GM19438 (cell line): ENCODE measurements around the gene GRWD1.

Source experiments
- ATAC-seq: cut with Tn5 transposase; IDR thresholded peaks from one replicate; pipeline ENCODE4 v1.9.1; 2021; ENCODE audit warnings: low read depth; ENCODE audit not compliant: unreplicated experiment

GRWD1 gene

GRCh38 chr19:48455171-48455907 lies 9.6 kb downstream of the GRWD1 start, which contains the start of gene KCNJ14:
Gene KCNJ14, plus strand, starts transcription at chr19:48455574. Its CDS starts 6,151 bp downstream, at chr19:48461725.
- no peak for ATAC-seq

- no peak for ATAC-seq
Observed at GRCh38 chr19:48455908-48456562, 10.3 kb downstream of the GRWD1 start.

- no peak for ATAC-seq
Observed at GRCh38 chr19:48456864-48457263, 11.1 kb downstream of the GRWD1 start.

GRCh38 chr19:48458016-48458415 lies 12.2 kb downstream of the GRWD1 start:
- no peak for ATAC-seq

- no peak for ATAC-seq
Observed at GRCh38 chr19:48461651-48461981, 15.8 kb downstream of the GRWD1 start.

DNA sequence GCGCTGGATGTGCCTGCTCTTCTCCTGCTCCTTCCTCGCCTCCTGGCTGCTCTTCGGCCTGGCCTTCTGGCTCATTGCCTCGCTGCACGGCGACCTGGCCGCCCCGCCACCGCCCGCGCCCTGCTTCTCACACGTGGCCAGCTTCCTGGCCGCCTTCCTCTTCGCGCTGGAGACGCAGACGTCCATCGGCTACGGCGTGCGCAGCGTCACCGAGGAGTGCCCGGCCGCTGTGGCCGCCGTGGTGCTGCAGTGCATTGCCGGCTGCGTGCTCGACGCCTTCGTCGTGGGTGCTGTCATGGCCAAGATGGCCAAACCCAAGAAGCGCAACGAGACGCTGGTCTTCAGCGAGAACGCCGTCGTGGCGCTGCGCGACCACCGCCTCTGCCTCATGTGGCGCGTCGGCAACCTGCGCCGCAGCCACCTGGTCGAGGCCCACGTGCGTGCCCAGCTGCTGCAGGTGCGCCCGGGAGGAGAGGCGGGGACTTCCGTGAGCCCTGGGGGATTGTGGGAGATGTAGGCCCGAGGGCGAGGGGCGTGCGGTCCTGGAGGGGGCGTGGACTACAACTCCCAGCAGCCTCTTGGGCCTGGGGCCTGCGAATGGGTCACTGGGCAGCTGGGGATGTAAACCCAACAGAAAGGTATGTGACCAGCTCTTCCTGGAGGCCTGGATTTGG lies 16.3 kb downstream of the GRWD1 start:
- no peak for ATAC-seq

DNA sequence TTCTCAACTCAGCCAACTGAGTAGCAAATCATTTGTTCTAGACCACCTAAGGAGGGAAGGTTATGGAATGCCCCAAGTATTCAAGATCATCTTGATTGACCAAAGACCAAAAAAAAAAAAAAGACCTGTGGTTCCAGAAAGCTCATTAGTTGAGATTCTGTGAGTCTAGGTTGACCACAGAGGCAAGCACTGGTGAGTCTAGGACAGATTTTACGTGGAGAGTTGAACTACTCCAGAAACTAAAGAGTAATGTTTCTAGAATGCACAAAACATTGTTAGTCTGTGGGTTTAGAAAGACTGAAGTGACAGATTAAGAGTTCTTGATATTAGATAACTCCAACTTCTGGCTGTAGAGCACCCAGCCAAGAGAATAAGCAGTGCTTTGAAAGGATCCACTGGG lies 19.4 kb downstream of the GRWD1 start:
- no peak for ATAC-seq

DNA sequence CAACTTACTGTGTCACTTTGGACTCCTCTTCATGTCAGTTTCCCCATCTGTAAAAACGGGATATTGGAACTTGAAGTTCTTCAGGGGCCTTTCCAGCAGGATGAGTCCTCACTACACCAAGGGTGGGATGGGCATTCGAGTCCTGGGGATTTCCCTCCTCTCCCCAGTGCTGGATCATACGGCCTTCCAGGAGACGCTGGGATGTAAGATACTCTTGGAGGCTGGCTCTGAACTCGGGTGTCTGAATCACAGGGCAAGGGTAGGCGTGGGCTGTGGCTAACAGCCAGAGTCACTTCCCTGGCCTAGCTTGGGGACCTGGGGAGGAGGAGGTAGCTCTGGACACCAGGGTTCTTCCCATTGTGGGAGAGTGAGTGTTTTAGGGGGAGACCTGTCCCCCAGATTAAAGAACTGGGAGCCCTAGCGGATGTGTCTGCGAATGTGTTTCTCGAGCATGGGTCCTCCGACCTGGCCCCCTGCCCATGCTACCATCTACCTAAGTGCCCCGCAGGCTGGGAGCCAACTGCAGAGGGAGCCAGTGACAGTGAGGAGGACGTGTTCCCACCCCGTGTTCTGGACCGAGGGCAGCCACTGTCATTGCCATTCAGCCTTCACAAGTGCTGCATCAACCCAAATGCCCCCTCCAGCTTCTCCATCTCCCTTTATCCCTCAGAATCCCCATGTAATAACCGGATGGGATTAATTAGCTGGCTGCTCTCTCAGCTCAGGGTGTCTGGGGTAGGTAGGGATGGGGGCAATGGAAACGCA lies 21.0 kb downstream of the GRWD1 start:
- ATAC-seq: no peak

DNA sequence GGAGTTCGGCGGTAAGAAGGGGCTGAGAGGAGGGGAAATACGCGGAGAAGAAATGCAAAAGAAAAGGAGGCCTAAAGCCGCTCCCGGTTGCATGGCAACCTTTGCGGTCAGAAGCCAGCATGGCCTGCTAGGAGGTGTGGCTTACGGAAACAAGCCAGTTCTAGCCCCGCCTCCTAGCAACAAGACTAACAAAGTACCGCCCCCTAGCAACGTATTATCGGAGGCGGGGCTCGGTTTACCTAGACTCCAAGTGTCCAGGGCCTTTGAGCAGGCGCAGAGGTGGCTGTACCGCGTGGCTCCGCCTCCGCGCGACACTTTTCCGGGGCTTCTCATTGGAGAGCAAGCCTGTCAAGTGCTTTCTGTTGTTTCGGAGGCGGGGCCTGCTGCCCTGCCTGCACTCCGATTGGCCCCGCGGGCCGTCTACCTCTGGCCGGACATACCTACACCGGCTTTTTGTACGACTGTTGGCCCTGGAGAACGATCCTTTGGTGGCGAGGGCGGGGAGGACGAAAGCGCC lies 23.0 kb downstream of the GRWD1 start:
- ATAC-seq: peak; percentile 91

DNA sequence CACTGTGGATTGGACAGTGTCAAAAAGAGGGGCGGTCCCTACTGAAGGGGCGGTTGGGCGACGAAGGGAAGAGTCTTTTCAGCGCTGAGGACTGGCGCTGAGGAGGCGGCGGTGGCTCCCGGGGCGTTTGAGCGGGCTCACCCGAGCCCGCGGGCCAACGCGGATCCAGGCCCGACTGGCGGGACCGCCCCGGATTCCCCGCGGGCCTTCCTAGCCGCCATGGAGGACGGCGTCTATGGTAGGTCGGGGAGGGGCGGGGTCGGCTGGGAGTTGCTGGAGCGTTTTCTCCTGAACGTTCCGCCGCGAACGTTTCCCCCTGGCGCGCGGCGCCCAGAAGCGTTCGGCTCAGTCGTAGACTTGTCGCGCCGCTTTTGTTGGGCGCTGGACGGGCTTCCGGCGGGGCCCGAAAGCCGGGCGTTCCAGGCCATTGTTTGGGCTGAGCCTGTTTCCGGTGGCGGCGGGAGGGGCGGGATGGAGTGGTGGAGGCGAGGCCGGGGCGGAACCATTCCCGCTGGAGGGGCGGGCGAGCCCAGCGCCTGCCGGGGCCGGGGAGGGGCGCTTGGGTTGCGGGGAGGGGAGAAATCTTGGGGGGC lies 23.6 kb downstream of the GRWD1 start, which contains the start of gene CYTH2:
Gene CYTH2, plus strand, starts transcription at position 81 of the 593 bp plus-strand sequence. Its CDS starts 139 bp downstream, at position 220.
- ATAC-seq: peak; percentile 34

DNA sequence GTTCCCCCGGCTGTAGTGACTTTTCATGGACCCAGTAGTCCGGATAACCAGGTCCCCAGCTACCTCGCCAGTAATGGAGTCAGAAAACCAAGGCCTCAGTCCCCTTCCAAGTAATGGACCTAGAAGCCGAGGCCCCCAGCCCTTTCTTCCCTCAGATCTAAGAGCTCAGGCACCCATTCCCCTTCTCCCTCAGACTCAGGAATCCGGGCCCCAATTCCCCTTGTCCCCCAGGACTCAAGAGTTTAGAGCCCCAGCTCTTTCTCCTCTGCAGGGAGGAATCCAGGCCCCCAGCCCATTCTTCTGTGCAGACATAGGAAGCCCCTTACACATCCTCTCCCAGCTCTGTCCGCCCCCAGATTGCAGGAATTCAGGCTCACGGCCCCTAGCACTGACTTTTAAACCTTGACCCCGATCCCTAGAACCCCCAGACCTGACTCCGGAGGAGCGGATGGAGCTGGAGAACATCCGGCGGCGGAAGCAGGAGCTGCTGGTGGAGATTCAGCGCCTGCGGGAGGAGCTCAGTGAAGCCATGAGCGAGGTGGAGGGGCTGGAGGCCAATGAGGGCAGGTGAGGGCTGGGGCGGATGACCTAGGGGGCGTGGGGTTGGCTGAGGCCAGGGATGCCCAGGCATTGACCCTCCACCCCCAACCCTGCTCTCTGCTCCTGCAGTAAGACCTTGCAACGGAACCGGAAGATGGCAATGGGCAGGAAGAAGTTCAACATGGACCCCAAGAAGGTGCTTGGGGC lies 24.3 kb downstream of the GRWD1 start:
- no peak for ATAC-seq

- no peak for ATAC-seq
Observed at GRCh38 chr19:48470856-48471255, 25.1 kb downstream of the GRWD1 start.

- ATAC-seq: no peak
Observed at GRCh38 chr19:48471836-48472235, 26.1 kb downstream of the GRWD1 start.

DNA sequence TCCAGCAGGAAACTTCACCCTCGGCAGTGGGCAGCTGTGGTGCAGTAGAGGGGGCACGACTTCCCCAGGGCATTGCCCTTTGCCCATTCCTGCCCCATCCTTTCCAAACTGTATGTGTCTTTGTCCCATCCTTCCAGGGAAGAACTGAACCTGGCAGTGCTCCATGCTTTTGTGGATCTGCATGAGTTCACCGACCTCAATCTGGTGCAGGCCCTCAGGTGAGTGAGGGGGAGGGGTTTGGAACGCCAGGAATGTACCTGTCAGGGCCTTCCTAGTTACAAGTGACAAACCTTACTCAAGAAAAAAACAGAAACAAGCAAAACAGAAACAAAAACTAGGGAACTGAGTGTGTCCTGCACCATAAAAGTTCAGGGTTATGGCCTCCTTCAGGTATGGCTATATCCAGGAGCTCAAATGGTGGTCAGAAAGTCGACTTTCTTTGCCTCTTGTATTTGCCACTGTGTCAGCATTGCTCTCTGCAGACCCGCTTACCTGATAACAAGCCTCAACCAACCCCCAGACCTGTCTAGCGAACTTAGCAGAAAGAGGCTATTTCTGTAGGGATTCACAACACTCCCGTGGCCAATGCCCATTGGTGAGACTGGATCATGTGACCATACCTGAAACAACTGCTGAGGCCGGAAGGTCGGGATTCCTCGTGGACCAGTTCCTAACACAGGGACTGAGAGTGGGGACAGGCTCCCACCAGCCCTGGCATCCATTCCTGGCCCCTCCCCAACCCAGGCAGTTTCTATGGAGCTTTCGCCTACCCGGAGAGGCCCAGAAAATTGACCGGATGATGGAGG lies 27.6 kb downstream of the GRWD1 start:
- ATAC-seq: no peak

- no peak for ATAC-seq
Observed at GRCh38 chr19:48474084-48474592, 28.4 kb downstream of the GRWD1 start.

DNA sequence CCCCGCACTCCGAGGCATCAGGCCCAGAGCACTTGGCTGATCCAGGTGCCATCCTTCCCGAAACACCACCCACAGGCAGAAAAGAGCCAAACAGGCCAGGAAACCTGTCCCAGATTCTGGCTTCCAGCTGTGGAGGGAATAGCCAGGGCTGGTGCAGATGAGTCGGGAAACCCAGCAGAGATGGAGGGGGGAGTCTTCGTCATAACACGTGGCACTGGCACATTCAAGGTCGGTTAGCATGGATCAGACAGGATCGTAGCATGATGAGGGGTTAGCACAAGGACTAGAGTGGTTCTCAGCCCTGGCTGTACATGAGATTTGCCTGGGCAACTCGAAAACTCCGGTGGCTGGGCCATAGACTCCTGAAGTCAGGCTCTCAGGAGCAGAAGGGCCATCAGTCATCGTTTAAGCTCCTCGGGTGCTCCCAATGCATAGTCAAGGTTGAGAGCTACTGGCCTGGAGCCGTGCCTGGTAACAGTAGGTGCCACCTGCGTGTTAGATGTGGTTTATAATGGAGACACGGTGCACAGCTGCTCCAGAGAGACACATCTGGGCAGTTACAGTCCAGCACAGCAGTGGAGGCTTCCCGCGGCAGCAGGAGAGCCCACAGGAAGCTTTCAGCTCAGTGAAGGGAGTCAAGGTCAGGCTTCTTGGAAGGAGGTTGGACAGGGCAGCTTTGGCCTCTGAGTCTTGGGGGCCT lies 29.7 kb downstream of the GRWD1 start:
- ATAC-seq: no peak

- ATAC-seq: no peak
Observed at GRCh38 chr19:48476176-48476575, 30.4 kb downstream of the GRWD1 start.
